ENCODE data around the gene COL13A1. TPM values are rescaled to one million over a fixed set of nuclear protein-coding genes. Genes with fewer than 3 reads are reported as not detected.

The COL13A1 gene
- total and polyA plus RNA-seq, 2 donors (not counting 1 experiment from before 2014, with no cell fraction given), result 5.7 to 7.4 TPM

DNA sequence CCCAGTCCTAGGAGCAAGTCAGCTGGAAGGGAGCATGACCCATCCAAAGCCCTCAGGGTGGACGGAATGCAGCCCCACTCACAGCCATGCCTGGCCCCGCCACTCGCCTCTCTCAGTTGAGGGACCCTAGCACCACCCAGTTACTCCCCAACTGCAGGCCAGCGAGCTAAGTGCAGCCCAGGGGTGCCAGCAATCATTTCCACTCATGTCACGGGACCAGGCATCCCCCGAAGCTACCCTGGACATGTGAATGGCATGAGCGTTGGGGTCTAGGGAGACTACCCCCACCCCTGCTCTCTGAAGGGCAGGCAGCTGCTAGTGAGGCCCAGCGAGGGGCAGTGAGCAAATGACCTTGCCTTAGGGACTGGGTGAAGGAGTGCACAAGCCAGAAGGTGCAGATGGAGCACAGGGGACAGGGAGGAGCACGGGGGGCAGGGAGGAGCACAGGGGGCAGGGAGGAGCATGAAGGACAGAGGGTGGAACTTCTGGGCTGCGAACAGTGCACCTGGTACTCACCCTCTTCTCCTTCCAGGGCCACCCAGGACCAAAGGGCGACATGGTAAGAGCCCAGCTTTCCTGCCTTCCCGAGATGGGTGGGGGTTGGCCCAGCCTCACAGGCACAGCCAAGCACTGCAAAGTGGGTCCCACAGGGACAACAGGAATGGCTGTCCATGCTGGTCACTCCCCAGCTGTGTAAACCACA is 87.3 kb downstream of the COL13A1 start:
- no peak for TF ChIP-seq EZH2 (IDR thresholded peaks at IDR 0.05; ENCODE audit: low read length, missing control alignments)
- Histone ChIP-seq H3K9ac (ENCODE audit: insufficient read depth, low read length) (no peak overlapping the region), H3K4me1 (ENCODE audit: control insufficient read depth, extremely low read depth, insufficient read depth, low read length) (peaks cover 3% of the 10 kb centered on the region), H3K79me2 (ENCODE audit: control insufficient read depth, insufficient read depth, low read length) (no peaks in the 10 kb centered on the region), H3K4me2 (ENCODE audit: extremely low read depth, insufficient read depth, low read length) (no peak overlapping the region), H3K27me3 (ENCODE audit: control insufficient read depth, insufficient read depth, low read length) (no peaks in the 10 kb centered on the region), H3K27ac (ENCODE audit: insufficient read depth, low read length) (no peak overlapping the region), H2AFZ (ENCODE audit: low read length) (no peak overlapping the region), H4K20me1 (ENCODE audit: control insufficient read depth, extremely low read depth, insufficient read depth, low read length) (no peaks in the 10 kb centered on the region), H3K36me3 (ENCODE audit: control insufficient read depth, insufficient read depth, low read length) (no peaks in the 10 kb centered on the region), H3K4me3 (replicated peaks in 1 of 4; ENCODE audit: control extremely low read depth in 1 of 4, insufficient read depth in 1 of 4, low read depth in 3 of 4, low read length in 4 of 4) (no peak overlapping the region), H3K9me3 (ENCODE audit: control insufficient read depth, insufficient read depth, low read depth, low read length) (no peaks in the 10 kb centered on the region)
- DNase-seq (ENCODE audit: low read depth in 2 of 2), result no peak

DNA sequence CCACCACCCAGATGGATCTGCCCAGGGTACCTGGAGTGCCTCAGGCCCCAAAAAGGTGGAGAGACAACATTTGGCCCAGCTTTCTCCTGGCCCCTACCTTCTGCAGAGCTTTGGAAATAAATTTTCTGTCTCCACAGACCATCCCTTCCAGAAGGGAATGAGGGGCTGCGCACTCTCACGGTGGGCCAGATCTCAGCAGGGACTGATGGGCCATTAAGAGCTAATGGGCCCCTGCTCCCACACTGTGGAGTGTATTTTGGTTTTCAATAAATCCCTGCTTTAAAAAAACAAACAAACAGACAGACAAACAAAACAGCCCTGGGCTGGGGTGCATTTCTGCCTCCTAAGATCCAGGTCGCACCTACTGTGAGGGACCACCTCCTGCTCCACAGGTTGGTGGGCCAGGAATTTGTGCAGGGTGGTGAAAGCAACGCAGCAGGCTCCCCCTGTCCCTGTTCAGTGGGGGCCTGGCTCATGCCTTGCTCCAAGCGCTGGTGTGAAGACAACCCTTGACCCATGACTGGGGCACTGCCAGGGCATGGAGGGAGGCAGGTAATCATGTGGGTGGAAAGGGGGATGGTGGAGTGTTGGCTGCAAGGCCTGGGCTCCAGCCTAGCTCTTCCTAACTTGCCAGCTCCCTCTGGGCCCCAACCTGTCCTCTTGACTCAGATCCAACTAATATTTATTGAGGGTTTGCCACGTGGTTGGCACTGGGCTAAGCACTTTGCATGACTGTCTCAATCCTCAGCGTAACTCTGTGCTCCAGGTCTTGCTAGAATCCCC is 88.5 kb downstream of the COL13A1 start:
- Histone ChIP-seq H3K27ac (ENCODE audit: insufficient read depth, low read length) (no peak overlapping the region), H3K79me2 (ENCODE audit: control insufficient read depth, insufficient read depth, low read length) (no peaks in the 10 kb centered on the region), H2AFZ (ENCODE audit: low read length) (no peak overlapping the region), H3K9me3 (ENCODE audit: control insufficient read depth, insufficient read depth, low read depth, low read length) (no peaks in the 10 kb centered on the region), H3K4me1 (ENCODE audit: control insufficient read depth, extremely low read depth, insufficient read depth, low read length) (peaks cover 3% of the 10 kb centered on the region), H4K20me1 (ENCODE audit: control insufficient read depth, extremely low read depth, insufficient read depth, low read length) (no peaks in the 10 kb centered on the region), H3K27me3 (ENCODE audit: control insufficient read depth, insufficient read depth, low read length) (no peaks in the 10 kb centered on the region), H3K4me3 (replicated peaks in 1 of 4; ENCODE audit: control extremely low read depth in 1 of 4, insufficient read depth in 1 of 4, low read depth in 3 of 4, low read length in 4 of 4) (no peak overlapping the region), H3K36me3 (ENCODE audit: control insufficient read depth, insufficient read depth, low read length) (no peaks in the 10 kb centered on the region), H3K9ac (ENCODE audit: insufficient read depth, low read length) (no peak overlapping the region), H3K4me2 (ENCODE audit: extremely low read depth, insufficient read depth, low read length) (no peak overlapping the region)
- no peak for DNase-seq (ENCODE audit: low read depth in 2 of 2)
- TF ChIP-seq, protein P1, sequence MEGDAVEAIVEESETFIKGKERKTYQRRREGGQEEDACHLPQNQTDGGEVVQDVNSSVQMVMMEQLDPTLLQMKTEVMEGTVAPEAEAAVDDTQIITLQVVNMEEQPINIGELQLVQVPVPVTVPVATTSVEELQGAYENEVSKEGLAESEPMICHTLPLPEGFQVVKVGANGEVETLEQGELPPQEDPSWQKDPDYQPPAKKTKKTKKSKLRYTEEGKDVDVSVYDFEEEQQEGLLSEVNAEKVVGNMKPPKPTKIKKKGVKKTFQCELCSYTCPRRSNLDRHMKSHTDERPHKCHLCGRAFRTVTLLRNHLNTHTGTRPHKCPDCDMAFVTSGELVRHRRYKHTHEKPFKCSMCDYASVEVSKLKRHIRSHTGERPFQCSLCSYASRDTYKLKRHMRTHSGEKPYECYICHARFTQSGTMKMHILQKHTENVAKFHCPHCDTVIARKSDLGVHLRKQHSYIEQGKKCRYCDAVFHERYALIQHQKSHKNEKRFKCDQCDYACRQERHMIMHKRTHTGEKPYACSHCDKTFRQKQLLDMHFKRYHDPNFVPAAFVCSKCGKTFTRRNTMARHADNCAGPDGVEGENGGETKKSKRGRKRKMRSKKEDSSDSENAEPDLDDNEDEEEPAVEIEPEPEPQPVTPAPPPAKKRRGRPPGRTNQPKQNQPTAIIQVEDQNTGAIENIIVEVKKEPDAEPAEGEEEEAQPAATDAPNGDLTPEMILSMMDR (conservative IDR thresholded peaks at IDR 0.05 in 1 of 2, IDR thresholded peaks at IDR 0.05 in 1 of 2; ENCODE audit: low read depth in 1 of 2, low read length in 2 of 2), result no peak

DNA sequence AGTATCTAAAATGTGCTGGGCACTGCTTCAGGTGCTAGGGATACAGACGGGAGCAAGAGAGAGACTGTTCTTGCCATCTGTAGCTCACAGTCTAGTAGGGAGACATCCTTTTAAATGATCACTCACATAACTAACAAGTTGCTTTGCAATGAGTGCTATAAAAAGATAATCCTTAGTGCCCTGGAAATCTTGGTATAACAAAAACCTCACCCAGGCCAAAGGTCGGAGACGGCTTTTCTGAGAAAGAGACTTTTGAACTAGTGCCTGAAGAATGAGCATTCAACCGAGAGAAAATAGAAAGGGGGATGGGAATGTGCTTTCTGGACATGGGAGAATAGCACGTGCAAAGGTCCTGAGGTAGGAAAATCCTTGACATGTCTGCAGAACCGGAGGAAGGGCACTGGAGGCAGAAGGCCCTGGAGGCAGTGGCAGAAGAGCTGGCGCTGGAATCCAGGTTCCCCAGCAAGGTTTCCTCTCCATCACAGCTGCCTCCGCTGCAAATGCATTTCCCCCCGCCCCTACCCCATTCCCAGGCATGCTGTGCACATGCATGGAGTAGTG is 89.4 kb downstream of the COL13A1 start:
- Histone ChIP-seq H3K27ac (ENCODE audit: insufficient read depth, low read length) (no peak overlapping the region), H3K4me2 (ENCODE audit: extremely low read depth, insufficient read depth, low read length) (no peak overlapping the region), H3K9me3 (ENCODE audit: control insufficient read depth, insufficient read depth, low read depth, low read length) (no peaks in the 10 kb centered on the region), H3K4me3 (replicated peaks in 1 of 4; ENCODE audit: control extremely low read depth in 1 of 4, insufficient read depth in 1 of 4, low read depth in 3 of 4, low read length in 4 of 4) (no peak overlapping the region), H3K79me2 (ENCODE audit: control insufficient read depth, insufficient read depth, low read length) (no peaks in the 10 kb centered on the region), H4K20me1 (ENCODE audit: control insufficient read depth, extremely low read depth, insufficient read depth, low read length) (no peaks in the 10 kb centered on the region), H3K27me3 (ENCODE audit: control insufficient read depth, insufficient read depth, low read length) (no peaks in the 10 kb centered on the region), H3K36me3 (ENCODE audit: control insufficient read depth, insufficient read depth, low read length) (no peaks in the 10 kb centered on the region), H3K4me1 (ENCODE audit: control insufficient read depth, extremely low read depth, insufficient read depth, low read length) (peaks cover 2% of the 10 kb centered on the region), H3K9ac (ENCODE audit: insufficient read depth, low read length) (no peak overlapping the region), H2AFZ (ENCODE audit: low read length) (no peak overlapping the region)
- no peak for DNase-seq (ENCODE audit: low read depth in 2 of 2)
- no peak for TF ChIP-seq EZH2 (IDR thresholded peaks at IDR 0.05; ENCODE audit: low read length, missing control alignments)
- TF ChIP-seq, protein P1 (conservative IDR thresholded peaks at IDR 0.05 in 1 of 2, IDR thresholded peaks at IDR 0.05 in 1 of 2; ENCODE audit: low read depth in 1 of 2, low read length in 2 of 2), result no peak
